DND-41 (cell line): ENCODE measurements around the gene VWA3B.

Source experiments
- EZH2 ChIP-seq: IDR thresholded peaks from 3 replicates; pipeline ENCODE4 v1.6.1; 2012; ENCODE audit warnings: borderline replicate concordance, low read depth, mild to moderate bottlenecking, moderate library complexity, low read length, inconsistent platforms; ENCODE audit not compliant: severe bottlenecking
- TF ChIP-seq, protein P1 (sequence below): IDR thresholded peaks from 2 replicates; pipeline ENCODE4 v1.5.1; 2012; ENCODE audit warnings: borderline replicate concordance, low read length, moderate library complexity, mild to moderate bottlenecking; ENCODE audit not compliant: poor library complexity, severe bottlenecking; ENCODE audit errors: extremely low read depth

DNA sequence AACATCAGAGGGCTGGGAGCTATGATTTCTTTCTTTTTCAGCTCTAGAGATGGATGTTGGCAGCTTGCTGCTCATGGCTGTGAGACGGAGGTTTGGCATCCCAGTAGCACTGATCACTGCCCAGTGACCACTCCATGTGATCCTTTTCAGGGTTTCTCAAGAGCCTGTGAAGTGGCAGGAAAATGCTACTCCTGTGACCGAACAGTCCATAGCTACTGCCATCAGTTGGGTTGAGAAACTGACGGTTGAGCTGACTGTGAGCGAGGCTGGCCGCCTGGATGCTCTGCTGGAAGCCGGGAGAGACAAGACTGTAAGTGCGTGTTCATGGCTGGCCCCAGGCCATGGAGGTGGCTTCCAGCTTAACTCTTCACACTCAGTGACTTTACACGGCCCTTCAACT, 34.2 kb downstream of the VWA3B start:
- TF ChIP-seq, protein P1, sequence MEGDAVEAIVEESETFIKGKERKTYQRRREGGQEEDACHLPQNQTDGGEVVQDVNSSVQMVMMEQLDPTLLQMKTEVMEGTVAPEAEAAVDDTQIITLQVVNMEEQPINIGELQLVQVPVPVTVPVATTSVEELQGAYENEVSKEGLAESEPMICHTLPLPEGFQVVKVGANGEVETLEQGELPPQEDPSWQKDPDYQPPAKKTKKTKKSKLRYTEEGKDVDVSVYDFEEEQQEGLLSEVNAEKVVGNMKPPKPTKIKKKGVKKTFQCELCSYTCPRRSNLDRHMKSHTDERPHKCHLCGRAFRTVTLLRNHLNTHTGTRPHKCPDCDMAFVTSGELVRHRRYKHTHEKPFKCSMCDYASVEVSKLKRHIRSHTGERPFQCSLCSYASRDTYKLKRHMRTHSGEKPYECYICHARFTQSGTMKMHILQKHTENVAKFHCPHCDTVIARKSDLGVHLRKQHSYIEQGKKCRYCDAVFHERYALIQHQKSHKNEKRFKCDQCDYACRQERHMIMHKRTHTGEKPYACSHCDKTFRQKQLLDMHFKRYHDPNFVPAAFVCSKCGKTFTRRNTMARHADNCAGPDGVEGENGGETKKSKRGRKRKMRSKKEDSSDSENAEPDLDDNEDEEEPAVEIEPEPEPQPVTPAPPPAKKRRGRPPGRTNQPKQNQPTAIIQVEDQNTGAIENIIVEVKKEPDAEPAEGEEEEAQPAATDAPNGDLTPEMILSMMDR: no peak
- no peak for TF ChIP-seq EZH2
